Measurements from ENCODE around the gene IRX4.

GRCh38 chr5:1889321-1890065, 6.8 kb upstream of the IRX4 start:
- TF ChIP-seq, protein P1, sequence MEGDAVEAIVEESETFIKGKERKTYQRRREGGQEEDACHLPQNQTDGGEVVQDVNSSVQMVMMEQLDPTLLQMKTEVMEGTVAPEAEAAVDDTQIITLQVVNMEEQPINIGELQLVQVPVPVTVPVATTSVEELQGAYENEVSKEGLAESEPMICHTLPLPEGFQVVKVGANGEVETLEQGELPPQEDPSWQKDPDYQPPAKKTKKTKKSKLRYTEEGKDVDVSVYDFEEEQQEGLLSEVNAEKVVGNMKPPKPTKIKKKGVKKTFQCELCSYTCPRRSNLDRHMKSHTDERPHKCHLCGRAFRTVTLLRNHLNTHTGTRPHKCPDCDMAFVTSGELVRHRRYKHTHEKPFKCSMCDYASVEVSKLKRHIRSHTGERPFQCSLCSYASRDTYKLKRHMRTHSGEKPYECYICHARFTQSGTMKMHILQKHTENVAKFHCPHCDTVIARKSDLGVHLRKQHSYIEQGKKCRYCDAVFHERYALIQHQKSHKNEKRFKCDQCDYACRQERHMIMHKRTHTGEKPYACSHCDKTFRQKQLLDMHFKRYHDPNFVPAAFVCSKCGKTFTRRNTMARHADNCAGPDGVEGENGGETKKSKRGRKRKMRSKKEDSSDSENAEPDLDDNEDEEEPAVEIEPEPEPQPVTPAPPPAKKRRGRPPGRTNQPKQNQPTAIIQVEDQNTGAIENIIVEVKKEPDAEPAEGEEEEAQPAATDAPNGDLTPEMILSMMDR (IDR thresholded peaks at IDR 0.05), result no peak
- no peak for TF ChIP-seq POLR2A (IDR thresholded peaks at IDR 0.05)

Data from adrenal gland (tissue), 5 donors.